H7 (cell line): ENCODE data around the gene EXOSC9. TPM values are rescaled to one million over a fixed set of nuclear protein-coding genes. Genes with fewer than 3 reads are reported as not detected.

Experiments
- DNase-seq: peaks from one replicate; pipeline ENCODE4 v3.0.0; 2012
- H3K27me3 ChIP-seq: 2 replicates; pipeline ENCODE4 v1.6.0; 2011; ENCODE audit warnings: mild to moderate bottlenecking, low read length; ENCODE audit not compliant: control insufficient read depth, insufficient read depth
- H3K36me3 ChIP-seq: replicated peaks from 2 replicates; pipeline ENCODE4 v1.5.1; 2011; ENCODE audit warnings: low read length; ENCODE audit not compliant: control insufficient read depth, insufficient read depth
- H3K4me3 ChIP-seq: 2 replicates; pipeline ENCODE4 v1.5.1; 2011; ENCODE audit warnings: low read depth, mild to moderate bottlenecking, control low read depth, low read length, moderate library complexity; ENCODE audit not compliant: insufficient read depth
- total RNA-seq: library from RNA; depleted of rRNA; stranded (reverse); fragments of >200 nt; shearing (Covaris generic); gene quantifications from 2 replicates; pipeline ENCODE4 v1.2.3, GENCODE V29; 2014

The EXOSC9 gene
- total RNA-seq, 1 experiment from 2014 or later = 56.9 TPM

DNA sequence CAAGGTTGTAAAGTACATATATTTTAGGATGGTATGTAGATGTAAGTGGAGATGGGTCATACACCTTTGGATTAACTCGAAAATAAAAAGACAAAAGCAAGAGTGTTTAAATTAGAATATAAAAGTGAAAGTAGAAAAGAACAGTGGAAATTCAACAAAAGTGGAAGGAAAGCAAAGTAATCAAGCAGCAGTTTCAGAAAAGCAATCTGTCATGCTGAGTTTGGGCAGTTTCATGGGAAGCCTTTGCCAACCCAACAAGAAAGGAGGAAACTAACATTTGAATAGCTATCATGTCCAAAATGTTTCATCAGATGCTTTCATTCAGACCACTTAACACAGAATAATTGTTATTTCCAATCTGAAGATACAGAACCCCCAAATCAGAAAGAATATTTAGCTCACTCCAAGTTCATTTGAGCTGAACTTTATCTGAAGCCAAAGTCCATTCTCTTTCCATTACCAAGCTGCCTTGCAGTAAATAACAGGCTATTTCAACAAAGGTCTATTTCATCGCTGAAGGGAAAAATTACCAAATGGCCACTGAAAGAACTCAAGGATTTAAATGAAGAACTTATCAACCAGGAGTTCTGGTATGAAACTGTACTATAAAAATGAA, 1.8 kb upstream of the EXOSC9 start:
- Histone ChIP-seq H3K36me3 (peaks cover 6% of the 10 kb centered on the region), H3K4me3 (no peak overlapping the region), H3K27me3 (no peaks in the 10 kb centered on the region)
- no peak for DNase-seq

DNA sequence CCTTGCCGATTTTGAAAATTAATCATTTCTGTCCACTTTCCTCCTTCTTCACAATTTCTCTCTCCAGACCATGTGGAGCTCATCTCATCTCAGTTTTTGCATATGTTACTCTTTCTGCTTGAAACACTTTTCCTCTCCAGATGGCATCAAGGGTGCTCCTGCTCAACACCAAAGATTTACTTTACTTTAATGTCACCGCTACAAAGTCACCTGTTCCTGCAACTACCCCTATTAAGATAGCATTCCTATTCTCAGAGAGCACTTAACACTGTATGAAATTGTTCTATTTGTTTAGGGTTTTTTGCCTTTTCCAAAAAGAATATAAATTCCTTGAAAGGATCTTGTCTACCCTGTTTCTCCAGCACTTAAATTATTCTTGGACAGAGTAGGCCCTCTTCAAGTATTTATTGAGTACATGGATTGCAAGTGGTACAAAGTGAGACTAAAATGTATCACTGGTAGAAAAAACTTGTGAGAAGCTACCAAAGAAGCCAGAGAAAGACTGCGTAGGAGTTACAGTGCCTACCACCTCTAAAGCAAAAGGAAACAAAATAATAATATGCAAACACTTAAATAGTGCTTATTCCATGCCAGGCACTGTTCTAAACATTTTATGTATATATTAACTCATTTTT, 1.1 kb upstream of the EXOSC9 start:
- DNase-seq = no peak
- H3K4me3 ChIP-seq = no peak overlapping the region

DNA sequence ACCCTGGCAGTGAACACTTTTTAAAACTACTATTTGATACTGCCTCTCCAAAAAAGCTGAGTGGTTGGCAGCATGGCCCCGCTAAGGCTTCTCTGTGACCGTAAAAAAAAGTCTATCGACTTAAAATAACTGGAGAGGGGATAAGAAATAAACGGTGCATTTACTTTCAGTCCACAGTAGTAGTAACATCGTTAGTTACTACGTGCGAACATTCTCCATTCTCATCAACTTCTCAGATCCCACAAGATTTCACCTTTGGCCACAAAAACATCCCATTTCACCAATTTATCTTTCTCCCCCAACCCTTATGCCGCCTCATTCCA, 524 bp upstream of the EXOSC9 start:
- H3K27me3 ChIP-seq = no peaks in the 10 kb centered on the region
- peaks cover 15% of the 10 kb centered on the region for H3K36me3 ChIP-seq
- H3K4me3 ChIP-seq = peak overlapping the region; percentile 97
- no peak for DNase-seq

More for the DNA sequence above, 1.1 kb upstream of the EXOSC9 start:
- peaks cover 12% of the 10 kb centered on the region for H3K36me3 ChIP-seq
- H3K27me3 ChIP-seq = no peaks in the 10 kb centered on the region

DNA sequence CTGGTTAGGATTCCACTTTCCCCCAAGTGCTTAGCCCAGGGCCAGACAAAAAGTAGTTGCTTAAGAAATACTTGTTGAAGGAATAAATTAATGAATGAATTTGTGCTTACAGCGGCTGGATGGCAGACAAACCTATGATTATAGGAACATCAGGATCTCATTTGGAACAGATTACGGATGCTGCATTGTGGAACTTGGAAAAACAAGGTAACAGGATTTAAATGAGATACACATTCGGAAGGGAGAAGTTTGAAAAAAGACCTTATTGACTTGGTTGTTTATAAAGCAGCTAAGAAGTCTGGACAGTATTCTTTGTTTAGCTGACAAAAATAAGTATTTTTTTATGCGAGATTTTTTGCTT, 572 bp downstream of the EXOSC9 start:
- Histone ChIP-seq H3K4me3 (peak overlapping the region; percentile 97), H3K36me3 (peaks cover 15% of the 10 kb centered on the region), H3K27me3 (no peaks in the 10 kb centered on the region)
- no peak for DNase-seq

DNA sequence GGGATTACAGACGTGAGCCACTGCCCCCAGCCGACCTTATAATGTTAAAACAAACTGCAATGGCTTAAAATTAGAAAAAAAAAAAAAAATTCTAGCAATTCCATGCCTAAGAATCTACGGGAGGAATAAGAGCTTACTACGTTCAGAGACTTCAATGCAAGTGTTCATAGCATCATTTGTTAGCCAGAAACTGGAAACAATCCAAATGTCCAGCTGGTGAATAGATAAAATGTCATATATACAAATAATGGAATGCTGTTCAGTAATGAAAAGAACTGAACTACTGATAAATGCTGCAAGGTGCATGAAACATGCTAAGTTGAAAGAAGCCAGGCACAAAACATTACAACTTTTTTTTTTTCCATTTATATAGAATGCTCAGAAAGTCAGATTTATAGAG, 5.3 kb downstream of the EXOSC9 start:
- Histone ChIP-seq H3K4me3 (no peak overlapping the region), H3K27me3 (no peaks in the 10 kb centered on the region), H3K36me3 (peaks cover 27% of the 10 kb centered on the region)
- no peak for DNase-seq

DNA sequence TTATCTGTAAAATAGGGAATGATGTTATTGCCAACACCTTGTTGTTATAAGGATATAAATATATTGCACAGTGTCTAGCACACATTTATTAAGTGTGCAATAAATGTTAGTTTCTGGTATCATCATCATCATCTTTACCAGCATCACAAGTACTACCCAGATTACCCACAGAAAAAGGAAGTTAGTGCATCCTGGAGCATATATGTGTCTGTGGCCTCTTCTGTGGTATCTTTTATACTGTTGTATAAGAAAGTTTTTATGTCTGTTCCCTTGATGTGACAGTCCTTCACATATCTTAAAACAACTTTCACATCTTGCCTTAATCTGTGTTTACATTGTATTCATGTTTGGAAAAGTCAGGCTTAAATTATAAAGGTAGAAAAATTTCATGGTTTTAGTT, 10.0 kb downstream of the EXOSC9 start:
- Histone ChIP-seq H3K36me3 (peaks cover 26% of the 10 kb centered on the region), H3K4me3 (no peak overlapping the region), H3K27me3 (no peaks in the 10 kb centered on the region)
- DNase-seq = no peak

DNA sequence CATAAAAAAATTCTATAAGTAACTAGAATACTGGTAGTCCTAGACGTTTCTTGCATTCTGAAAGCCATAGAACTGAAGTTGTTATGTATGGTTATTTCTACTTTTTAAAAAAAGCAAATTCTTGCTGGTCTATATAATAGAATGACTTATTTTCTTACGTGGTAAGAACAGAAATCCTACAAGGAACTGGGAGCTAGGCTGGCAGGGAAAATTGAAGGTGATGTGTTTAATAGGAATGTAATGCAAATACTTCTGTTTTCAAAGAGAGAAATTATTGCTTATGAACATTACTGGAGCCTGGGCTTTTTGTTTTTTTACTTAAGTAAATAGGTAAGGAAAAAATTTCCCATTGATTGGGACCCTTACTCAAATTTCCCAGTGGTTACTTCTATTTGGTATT, 13.6 kb downstream of the EXOSC9 start:
- DNase-seq = no peak
- Histone ChIP-seq H3K27me3 (no peaks in the 10 kb centered on the region), H3K4me3 (no peak overlapping the region), H3K36me3 (peaks cover 41% of the 10 kb centered on the region)

DNA sequence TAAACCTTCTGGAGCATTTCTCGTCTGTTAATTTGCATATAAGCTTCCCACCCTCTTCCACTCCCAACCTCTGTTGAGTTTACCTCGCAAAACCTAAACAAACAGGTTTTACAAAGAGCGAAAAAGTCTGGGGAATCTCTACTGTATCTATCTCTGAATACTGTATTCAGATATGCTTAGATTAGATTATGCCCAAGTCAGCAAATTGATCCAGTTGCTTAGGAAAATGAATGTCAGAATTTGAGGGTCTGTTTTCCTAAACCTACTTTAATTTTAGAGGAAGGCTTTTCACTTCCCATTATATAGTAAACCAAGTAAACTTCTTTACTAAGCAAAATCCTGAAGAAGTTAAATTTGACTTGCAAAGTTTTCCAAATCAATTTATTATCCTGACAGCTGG, 15.9 kb downstream of the EXOSC9 start:
- Histone ChIP-seq H3K36me3 (peaks cover 38% of the 10 kb centered on the region), H3K4me3 (no peak overlapping the region), H3K27me3 (no peaks in the 10 kb centered on the region)
- no peak for DNase-seq

DNA sequence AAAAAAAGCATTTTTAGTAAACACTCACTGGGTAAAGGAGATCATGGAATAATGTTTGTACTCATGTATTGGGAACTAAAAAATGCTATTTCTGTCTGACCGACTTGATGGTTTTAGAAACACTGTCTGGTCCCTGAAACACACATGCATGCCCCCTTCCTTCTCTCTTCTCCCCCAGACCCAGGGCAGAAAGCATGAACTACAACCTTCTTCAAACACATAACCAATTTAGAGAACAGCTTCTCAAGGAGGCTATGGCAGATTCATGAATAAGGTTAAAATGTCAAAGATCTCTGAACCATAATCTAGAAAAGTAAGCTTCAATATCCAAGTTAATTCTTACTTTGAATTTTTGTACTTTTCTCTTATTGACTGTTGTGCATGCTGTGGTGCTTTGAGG, 16.6 kb downstream of the EXOSC9 start:
- Histone ChIP-seq H3K4me3 (no peak overlapping the region), H3K36me3 (peaks cover 38% of the 10 kb centered on the region), H3K27me3 (no peaks in the 10 kb centered on the region)
- DNase-seq = no peak

DNA sequence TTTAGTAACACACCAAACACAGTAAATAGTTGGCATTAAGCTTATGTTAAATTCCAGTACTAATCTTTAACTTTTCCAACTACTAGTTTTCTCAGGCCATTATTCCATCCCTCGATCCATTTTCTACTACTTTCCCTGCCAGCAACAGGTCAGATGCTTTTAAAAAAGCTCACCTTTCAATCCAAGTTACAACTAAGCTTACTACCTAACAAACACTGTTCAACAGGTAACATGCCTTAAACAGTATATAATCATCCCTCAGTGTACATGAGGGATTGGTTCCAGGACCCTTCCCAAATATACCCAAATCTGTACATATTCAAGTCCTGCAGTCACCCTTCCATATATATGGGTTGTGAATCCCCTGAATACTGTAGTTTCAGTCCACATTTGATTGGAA, 17.1 kb downstream of the EXOSC9 start:
- DNase-seq = no peak
- Histone ChIP-seq H3K4me3 (no peak overlapping the region), H3K27me3 (no peaks in the 10 kb centered on the region), H3K36me3 (peaks cover 38% of the 10 kb centered on the region)

DNA sequence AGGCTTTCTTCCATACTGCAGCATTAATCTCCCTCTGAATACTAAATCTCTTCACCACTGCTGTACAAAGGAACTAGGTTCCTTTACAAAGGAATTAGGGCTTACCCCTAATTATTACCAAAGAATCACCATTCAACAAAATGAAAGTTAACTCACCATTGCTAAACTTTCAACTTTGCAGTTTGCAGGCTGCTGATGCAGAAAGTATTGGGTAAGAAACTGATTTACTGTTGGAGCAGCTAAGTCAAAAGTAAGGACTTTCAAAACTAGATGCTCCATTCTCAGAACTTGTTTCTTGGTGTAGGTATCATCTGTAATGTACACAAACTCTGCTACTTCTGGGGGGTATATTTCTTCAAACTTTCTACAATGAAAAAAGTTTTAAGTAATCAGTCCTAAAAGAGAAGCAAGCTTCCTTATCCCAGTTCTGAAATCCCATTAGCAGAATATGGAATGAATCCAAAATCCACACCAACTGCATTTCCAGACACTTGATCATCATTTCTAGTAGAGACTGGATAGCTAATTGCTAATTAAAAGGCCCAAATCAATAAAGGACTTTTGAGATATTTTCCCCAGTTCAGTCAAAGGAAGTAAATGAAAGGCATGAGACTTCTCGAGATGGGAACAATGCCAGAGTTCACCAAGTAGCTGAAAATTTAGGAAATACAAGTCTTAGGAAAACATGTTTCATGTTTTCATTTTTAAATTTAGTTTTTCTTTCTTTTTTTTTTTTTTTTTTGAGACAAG, 18.3 kb downstream of the EXOSC9 start:
- Histone ChIP-seq H3K4me3 (no peak overlapping the region), H3K27me3 (no peaks in the 10 kb centered on the region), H3K36me3 (peaks cover 34% of the 10 kb centered on the region)
- DNase-seq = no peak

DNA sequence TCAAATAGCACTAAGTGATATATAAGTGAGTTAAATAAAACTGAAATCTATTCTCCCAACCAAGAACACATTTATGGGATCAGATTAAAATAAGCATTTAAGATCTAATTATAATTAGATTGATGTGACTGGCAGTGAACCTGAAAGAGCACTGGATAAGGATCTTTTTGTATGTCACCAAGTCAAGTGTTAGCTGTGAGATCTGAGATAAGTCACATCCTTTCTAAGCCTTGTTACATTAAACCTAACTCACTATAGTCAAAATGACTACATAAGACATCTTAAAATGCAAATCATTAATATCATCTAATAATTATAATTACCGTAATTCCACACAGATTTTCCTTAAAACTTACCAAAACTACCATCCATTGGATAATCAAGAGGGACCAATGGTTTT, 20.9 kb downstream of the EXOSC9 start:
- Histone ChIP-seq H3K4me3 (no peak overlapping the region), H3K36me3 (peaks cover 26% of the 10 kb centered on the region), H3K27me3 (no peaks in the 10 kb centered on the region)
- DNase-seq = no peak

DNA sequence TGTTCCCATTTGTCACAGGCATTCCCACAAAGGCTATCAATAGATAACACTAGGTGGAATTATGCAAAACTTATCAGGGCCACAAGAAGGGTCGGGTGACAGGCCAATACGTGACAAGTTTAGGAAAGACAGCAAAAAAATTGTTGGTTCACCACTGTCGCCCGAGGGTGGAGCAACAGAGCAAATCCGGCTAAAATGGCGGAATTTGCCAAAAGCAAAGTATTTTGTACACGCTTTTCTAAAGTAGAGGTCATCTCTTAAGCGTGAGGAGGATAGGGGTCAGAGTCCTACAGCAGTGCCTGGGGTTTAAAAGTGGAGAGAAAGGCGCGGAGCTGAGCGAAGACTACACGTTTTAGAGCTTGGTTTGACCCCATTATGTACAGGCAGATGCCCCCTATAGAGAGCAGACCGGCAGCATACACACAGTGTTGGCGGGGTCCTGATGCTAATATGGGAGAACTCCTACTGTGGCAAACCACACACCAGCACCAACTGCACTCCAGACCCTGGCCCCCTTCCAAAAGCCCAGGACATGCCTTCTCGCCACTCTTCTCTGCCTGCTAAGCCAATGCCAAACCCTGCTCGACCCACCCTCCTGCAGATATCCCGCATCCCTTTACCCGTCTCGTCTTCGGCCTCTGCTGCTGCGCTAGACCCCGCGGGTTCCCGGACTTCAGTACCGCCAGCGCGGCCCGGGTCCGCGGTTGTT, 21.8 kb downstream of the EXOSC9 start:
- Histone ChIP-seq H3K27me3 (no peaks in the 10 kb centered on the region), H3K36me3 (peaks cover 22% of the 10 kb centered on the region), H3K4me3 (peak overlapping the region; percentile 99)
- peak; percentile 33 for DNase-seq

DNA sequence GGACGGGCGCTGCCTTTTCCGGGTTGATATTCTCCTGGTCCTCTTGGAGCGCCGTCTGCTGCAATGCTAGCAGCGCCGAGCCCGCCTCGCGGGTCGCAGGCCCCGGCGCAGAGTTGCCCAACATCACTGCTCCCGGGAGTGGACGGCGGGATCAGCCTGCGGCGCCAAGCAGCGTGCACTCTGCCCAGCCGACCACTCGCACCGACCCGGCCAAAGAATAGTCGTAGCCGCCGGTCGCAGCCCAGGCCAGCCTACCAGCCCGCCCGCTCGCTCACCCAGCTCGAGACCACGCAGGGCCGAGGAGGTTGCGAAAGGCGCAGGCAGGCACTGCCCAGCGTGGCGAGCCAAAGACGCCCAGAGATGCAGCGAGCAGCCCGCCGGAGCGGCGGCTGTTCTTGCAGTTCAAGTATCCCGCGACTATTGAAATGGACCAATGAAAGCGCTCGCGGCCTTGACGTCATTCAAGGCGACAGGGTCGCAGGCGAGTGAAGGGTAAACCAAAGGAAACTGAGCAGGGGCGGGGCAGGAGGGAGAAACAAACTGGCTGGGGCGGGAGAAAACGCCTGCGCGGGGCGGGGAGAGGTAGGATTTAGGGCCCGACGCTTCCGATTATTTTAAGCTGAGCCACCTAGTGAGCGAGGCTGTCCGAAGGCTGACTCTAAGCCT, 22.5 kb downstream of the EXOSC9 start, which contains the start of gene CCNA2:
Gene CCNA2, minus strand, starts transcription at position 379 of the 666 bp plus-strand sequence. Its CDS starts 255 bp downstream, at position 124.
- H3K36me3 ChIP-seq = peaks cover 17% of the 10 kb centered on the region

More for the DNA sequence above, 22.5 kb downstream of the EXOSC9 start, which contains the start of gene CCNA2:
- peak; percentile 91 for DNase-seq
- Histone ChIP-seq H3K4me3 (peak within 1 kb of the TSS; percentile 99), H3K27me3 (no peaks in the 10 kb centered on the region)
